Upper lobe of left lung (tissue), 6 donors: ENCODE data around the gene PCNX2. TPM values are rescaled to one million over a fixed set of nuclear protein-coding genes. Genes with fewer than 3 reads are reported as not detected.

Experiments
- ATAC-seq, 2 donors: fragments of 200-7000 bp; cut with Tn5 transposase; one replicate each; pipeline ENCODE4 v1.9.1; 2022; ENCODE audit warnings: mild to moderate bottlenecking in 2 of 2, moderate library complexity in 2 of 2; ENCODE audit not compliant: low FRiP score in 2 of 2
- DNase-seq, 2 donors: peaks; one replicate each; pipeline ENCODE4 v3.0.0-alpha.2; 2019 to 2020
- H3K27ac ChIP-seq, 4 donors: fragments of 200-600 bp; sonication (generic); one replicate each; pipeline ENCODE4 v1.5.1; 2016 to 2019
- H3K27me3 ChIP-seq, 4 donors: fragments of 200-600 bp; sonication (generic); one replicate each; pipeline ENCODE4 v1.5.1; 2017 to 2019
- H3K36me3 ChIP-seq, 4 donors: fragments of 200-600 bp; sonication (generic); one replicate each; pipeline ENCODE4 v1.5.1; 2016 to 2019
- H3K4me1 ChIP-seq, 4 donors: fragments of 200-600 bp; sonication (generic); one replicate each; pipeline ENCODE4 v1.5.1; 2018 to 2019
- H3K4me3 ChIP-seq, 4 donors: fragments of 200-600 bp; sonication (generic); one replicate each; pipeline ENCODE4 v1.5.1; 2017 to 2019; ENCODE audit warnings: mild to moderate bottlenecking in 2 of 4, moderate library complexity in 1 of 4
- H3K9me3 ChIP-seq, 4 donors: fragments of 200-600 bp; sonication (generic); one replicate each; pipeline ENCODE4 v1.5.1; 2018 to 2019
- EP300 ChIP-seq, 4 donors: sonication (generic); formaldehyde crosslinking; IDR thresholded peaks; one replicate each; pipeline ENCODE4 v1.5.1; 2017; ENCODE audit warnings: antibody characterized with exemption in 4 of 4, control low read depth in 2 of 4
- POLR2A ChIP-seq, 4 donors: fragments of 450-650 bp; IDR thresholded peaks; one replicate each; pipeline ENCODE4 v1.5.1; 2016 to 2017; ENCODE audit warnings: antibody characterized with exemption in 4 of 4, mild to moderate bottlenecking in 2 of 4
- POLR2AphosphoS5 ChIP-seq, 2 donors: sonication (generic); formaldehyde crosslinking; IDR thresholded peaks; one replicate each; pipeline ENCODE4 v1.5.1; 2017; ENCODE audit warnings: antibody characterized with exemption in 2 of 2
- WGBS, 2 donors: methylation state at CpG; one replicate each; pipeline ENCODE4 v1.1.5; 2017 to 2018; 5-methylcytosine and 5-hydroxymethylcytosine counted together
- total RNA-seq, 6 donors: library from RNA; depleted of rRNA in 4 of 6; stranded (reverse); fragments of >200 nt in 4 of 6; gene quantifications; one replicate each; pipeline versions ENCODE4 v1.1.0 to v1.2.1, GENCODE V29; 2016 to 2021
- TF ChIP-seq, protein P1 (sequence below), 6 experiments: fragments of 450-650 bp in 4 of 6; fragments of 200-600 bp in 2 of 6; sonication (generic) in 2 of 6; IDR thresholded peaks; one replicate each; pipeline ENCODE4 v1.5.1; 2016 to 2019; ENCODE audit warnings: antibody characterized with exemption in 6 of 6
- donor health status: DM: no; HTN: no; CAD: no; lungs with moderate emphysema.
- donor health status: DM: no; HTN: yes; CAD: no; lungs with severe emphysema.

Gene PCNX2
- total RNA-seq, 6 donors from 2014 or later = 8.2 to 27.2 (median 14.5) TPM

DNA sequence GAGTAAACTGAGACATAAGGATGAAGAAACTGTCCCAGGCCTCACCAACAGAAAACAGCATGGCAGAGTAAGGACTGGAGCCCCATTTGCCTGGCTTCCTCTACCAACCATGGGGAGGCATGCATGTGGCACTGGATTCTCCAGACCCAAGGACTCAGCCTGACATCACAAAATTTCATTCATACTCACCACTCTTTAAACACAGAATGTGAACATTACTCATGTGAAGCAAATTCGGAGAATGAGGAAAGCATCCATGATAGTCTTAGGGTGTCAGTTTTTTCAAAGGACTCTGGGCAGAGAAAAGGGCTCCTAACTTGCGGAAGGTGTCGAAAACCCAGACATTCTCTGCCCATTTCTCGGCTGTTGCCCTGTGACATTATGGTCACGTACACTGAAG lies 83.9 kb downstream of the PCNX2 start:
- H3K36me3 ChIP-seq = no peaks in the 10 kb centered on the region
- H3K27me3 ChIP-seq = no peaks in the 10 kb centered on the region
- no peak overlapping the region for H3K4me3 ChIP-seq
- no peaks in the 10 kb centered on the region for H3K9me3 ChIP-seq
- no peaks in the 10 kb centered on the region for H3K4me1 ChIP-seq
- TF ChIP-seq, protein P1, sequence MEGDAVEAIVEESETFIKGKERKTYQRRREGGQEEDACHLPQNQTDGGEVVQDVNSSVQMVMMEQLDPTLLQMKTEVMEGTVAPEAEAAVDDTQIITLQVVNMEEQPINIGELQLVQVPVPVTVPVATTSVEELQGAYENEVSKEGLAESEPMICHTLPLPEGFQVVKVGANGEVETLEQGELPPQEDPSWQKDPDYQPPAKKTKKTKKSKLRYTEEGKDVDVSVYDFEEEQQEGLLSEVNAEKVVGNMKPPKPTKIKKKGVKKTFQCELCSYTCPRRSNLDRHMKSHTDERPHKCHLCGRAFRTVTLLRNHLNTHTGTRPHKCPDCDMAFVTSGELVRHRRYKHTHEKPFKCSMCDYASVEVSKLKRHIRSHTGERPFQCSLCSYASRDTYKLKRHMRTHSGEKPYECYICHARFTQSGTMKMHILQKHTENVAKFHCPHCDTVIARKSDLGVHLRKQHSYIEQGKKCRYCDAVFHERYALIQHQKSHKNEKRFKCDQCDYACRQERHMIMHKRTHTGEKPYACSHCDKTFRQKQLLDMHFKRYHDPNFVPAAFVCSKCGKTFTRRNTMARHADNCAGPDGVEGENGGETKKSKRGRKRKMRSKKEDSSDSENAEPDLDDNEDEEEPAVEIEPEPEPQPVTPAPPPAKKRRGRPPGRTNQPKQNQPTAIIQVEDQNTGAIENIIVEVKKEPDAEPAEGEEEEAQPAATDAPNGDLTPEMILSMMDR (IDR thresholded peaks at IDR 0.05) = no peak
- TF ChIP-seq POLR2A (IDR thresholded peaks at IDR 0.05) = no peak
- TF ChIP-seq EP300 (IDR thresholded peaks at IDR 0.05) = no peak
- no peak for TF ChIP-seq POLR2AphosphoS5 (IDR thresholded peaks at IDR 0.05)
- WGBS, 2 donors = 94 to 97% methylated on average over 5 of the region's 5 CpGs
- ATAC-seq (no peak), DNase-seq (no peak)
- H3K27ac ChIP-seq = no peak overlapping the region

GRCh38 chr1:233211106-233211505 lies 84.4 kb downstream of the PCNX2 start:
- ATAC-seq (no peak), DNase-seq (no peak)
- H3K36me3 ChIP-seq = no peaks in the 10 kb centered on the region
- no peaks in the 10 kb centered on the region for H3K27me3 ChIP-seq
- H3K4me1 ChIP-seq = no peaks in the 10 kb centered on the region
- 75 to 80% methylated on average over 1 of the region's 1 CpG for WGBS, 2 donors
- no peak overlapping the region for H3K27ac ChIP-seq
- TF ChIP-seq, protein P1 (IDR thresholded peaks at IDR 0.05) = no peak
- no peak for TF ChIP-seq POLR2AphosphoS5 (IDR thresholded peaks at IDR 0.05)
- no peak for TF ChIP-seq EP300 (IDR thresholded peaks at IDR 0.05)
- no peak for TF ChIP-seq POLR2A (IDR thresholded peaks at IDR 0.05)
- H3K4me3 ChIP-seq = no peak overlapping the region
- H3K9me3 ChIP-seq = no peaks in the 10 kb centered on the region

DNA sequence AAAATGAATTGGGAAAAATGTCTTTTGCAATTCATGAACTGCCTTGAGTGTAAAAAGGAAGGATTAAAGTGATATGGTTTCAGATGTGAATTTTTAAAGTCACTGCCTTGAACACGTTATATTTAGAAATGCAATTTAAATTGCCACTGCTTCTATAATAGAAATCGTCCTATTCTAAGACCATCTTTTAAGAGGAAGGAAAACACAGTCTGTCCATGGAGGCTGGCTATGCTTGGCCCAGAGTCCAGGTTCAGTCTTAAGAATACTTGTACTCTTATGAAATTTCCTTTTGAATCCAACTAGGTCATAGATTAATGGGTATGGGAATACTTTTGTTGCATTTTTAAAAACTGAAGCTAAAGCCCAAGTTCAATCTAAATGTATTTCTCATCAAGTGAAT lies 86.0 kb downstream of the PCNX2 start:
- Histone ChIP-seq H3K9me3 (no peaks in the 10 kb centered on the region), H3K36me3 (no peaks in the 10 kb centered on the region), H3K27ac (no peak overlapping the region), H3K27me3 (no peaks in the 10 kb centered on the region), H3K4me1 (no peaks in the 10 kb centered on the region), H3K4me3 (no peak overlapping the region)
- DNase-seq (no peak), ATAC-seq (no peak)
- TF ChIP-seq EP300 (IDR thresholded peaks at IDR 0.05) (no peak), POLR2A (IDR thresholded peaks at IDR 0.05) (no peak), POLR2AphosphoS5 (IDR thresholded peaks at IDR 0.05) (no peak)
- TF ChIP-seq, protein P1 (IDR thresholded peaks at IDR 0.05) = no peak
- 58 to 66% methylated on average over 2 of the region's 2 CpGs for WGBS, 2 donors

DNA sequence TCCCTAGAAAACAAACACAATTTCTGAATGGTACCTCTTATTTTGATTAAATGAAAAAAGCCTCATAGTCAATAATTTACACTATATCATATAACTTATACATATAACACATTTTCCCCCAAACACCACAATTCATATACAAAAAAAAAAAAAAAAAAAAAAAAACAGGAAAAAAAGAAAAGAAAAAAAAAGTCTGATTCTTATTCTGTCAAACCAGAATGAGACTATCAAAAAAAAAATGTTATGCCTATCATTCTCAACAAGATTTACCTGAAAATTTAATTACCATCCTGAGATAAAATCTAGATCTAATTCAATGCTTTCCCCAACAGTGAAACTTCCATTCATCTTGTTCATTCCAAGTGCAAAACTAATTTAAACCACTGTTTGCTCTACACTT lies 86.8 kb downstream of the PCNX2 start:
- Histone ChIP-seq H3K27me3 (no peaks in the 10 kb centered on the region), H3K4me3 (no peak overlapping the region), H3K27ac (no peak overlapping the region), H3K9me3 (no peaks in the 10 kb centered on the region), H3K36me3 (no peaks in the 10 kb centered on the region), H3K4me1 (no peaks in the 10 kb centered on the region)
- ATAC-seq = no peak
- TF ChIP-seq POLR2A (IDR thresholded peaks at IDR 0.05) = no peak
- TF ChIP-seq POLR2AphosphoS5 (IDR thresholded peaks at IDR 0.05) = no peak
- no peak for TF ChIP-seq EP300 (IDR thresholded peaks at IDR 0.05)
- TF ChIP-seq, protein P1 (IDR thresholded peaks at IDR 0.05) = no peak
- no peak for DNase-seq

GRCh38 chr1:233197940-233198339 lies 97.6 kb downstream of the PCNX2 start:
- no peak for TF ChIP-seq EP300 (IDR thresholded peaks at IDR 0.05)
- TF ChIP-seq POLR2AphosphoS5 (IDR thresholded peaks at IDR 0.05) = no peak
- no peak for TF ChIP-seq POLR2A (IDR thresholded peaks at IDR 0.05)
- TF ChIP-seq, protein P1 (IDR thresholded peaks at IDR 0.05) = no peak
- peaks cover 0 to 10% (median 2%) of the 10 kb centered on the region in 4 donors for H3K9me3 ChIP-seq
- H3K27me3 ChIP-seq = no peaks in the 10 kb centered on the region
- no peaks in the 10 kb centered on the region for H3K36me3 ChIP-seq
- no peak overlapping the region for H3K27ac ChIP-seq
- ATAC-seq (no peak), DNase-seq (no peak)
- no peaks in the 10 kb centered on the region for H3K4me1 ChIP-seq
- no peak overlapping the region for H3K4me3 ChIP-seq
- 92 to 97% methylated on average over 2 of the region's 2 CpGs for WGBS, 2 donors
